ENCODE measurements around the gene HIVEP2. TPM values are rescaled to one million over a fixed set of nuclear protein-coding genes. Genes with fewer than 3 reads are reported as not detected.

The HIVEP2 gene
- polyA plus RNA-seq, 1 donor, result 10.5 TPM

DNA sequence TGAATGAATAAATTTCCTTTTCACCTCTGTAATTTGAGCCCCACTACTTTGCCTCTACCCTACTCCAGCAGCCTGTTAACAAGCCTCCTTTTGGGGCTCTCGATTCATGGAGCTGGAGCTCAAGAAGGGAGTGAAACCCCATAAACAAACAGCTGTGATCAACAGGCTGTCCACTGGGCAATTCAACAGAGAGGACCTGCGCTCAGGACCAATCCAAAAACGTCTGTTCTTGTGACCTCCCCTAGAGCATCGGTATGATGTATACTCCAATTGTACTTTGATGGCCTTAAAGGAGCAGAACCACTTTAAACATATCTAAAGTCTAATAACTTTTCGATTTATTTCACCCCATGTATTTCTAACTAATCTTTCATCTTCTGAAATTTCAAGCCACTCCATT, 37.4 kb downstream of the HIVEP2 start:
- DNase-seq, result no peak
- WGBS (ENCODE audit: insufficient coverage, low lambda C conversion rate), result 100% methylated on average over 1 of the region's 5 CpGs
- Histone ChIP-seq H3K4me3 (ENCODE audit: low read length) (no peak overlapping the region), H3K27me3 (ENCODE audit: control insufficient read depth, insufficient read depth, low read length) (no peaks in the 10 kb centered on the region), H3K9me3 (ENCODE audit: control insufficient read depth, low read depth, low read length) (no peaks in the 10 kb centered on the region), H3K4me1 (ENCODE audit: control insufficient read depth, insufficient read depth, low read length) (no peaks in the 10 kb centered on the region), H3K27ac (ENCODE audit: low read length) (no peak overlapping the region), H3K36me3 (ENCODE audit: control insufficient read depth, insufficient read depth, low read length) (no peaks in the 10 kb centered on the region)

DNA sequence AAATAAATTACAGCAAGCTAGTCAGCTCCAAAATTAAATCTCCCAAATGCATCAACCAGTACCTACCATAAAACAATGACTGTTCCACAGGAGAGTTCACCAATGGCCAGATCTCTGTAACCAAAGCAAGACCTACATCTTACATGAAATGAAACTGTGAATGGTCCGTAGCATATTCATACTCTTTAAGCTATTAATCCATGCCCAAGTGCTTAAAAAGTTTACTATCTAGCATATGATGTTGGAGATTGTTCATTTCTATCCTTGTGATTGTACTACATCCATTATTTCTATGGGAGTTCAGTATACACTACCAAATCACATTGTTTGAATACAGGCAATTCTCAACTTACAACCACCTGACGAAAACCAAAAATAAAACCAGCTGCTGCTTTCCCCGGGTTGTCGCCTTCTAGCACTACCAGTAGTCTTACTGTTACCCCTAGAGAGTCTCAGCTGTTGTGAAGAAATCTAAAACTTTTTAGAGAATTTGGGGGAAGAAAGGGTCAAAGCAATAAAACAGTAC, 38.0 kb downstream of the HIVEP2 start:
- Histone ChIP-seq H3K4me3 (ENCODE audit: low read length) (no peak overlapping the region), H3K4me1 (ENCODE audit: control insufficient read depth, insufficient read depth, low read length) (no peaks in the 10 kb centered on the region), H3K36me3 (ENCODE audit: control insufficient read depth, insufficient read depth, low read length) (no peaks in the 10 kb centered on the region), H3K27ac (ENCODE audit: low read length) (no peak overlapping the region), H3K9me3 (ENCODE audit: control insufficient read depth, low read depth, low read length) (no peaks in the 10 kb centered on the region), H3K27me3 (ENCODE audit: control insufficient read depth, insufficient read depth, low read length) (no peaks in the 10 kb centered on the region)
- no peak for DNase-seq
- no CpG with 5 or more reads among the region's 4 CpGs for WGBS (ENCODE audit: insufficient coverage, low lambda C conversion rate)

DNA sequence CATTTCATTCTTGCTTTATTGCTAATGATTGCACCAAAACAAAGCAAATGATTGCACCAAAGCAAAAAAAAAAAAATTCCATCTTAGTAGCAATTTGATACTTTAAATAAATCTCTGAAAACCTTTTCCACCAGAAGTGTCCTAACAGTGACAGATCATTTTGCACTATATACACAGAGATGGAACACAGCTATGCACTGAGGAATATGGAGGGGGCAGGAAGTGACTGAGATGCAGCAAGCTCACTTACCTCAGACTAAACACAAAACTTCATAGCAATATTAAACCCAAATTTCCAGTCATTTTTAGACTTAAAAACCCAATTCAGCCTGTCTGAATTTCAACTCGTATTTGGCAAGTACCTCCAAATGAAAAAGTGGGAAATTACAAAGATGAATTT, 41.2 kb downstream of the HIVEP2 start:
- Histone ChIP-seq H3K27me3 (ENCODE audit: control insufficient read depth, insufficient read depth, low read length) (no peaks in the 10 kb centered on the region), H3K27ac (ENCODE audit: low read length) (no peak overlapping the region), H3K4me1 (ENCODE audit: control insufficient read depth, insufficient read depth, low read length) (no peaks in the 10 kb centered on the region), H3K4me3 (ENCODE audit: low read length) (no peak overlapping the region), H3K36me3 (ENCODE audit: control insufficient read depth, insufficient read depth, low read length) (no peaks in the 10 kb centered on the region), H3K9me3 (ENCODE audit: control insufficient read depth, low read depth, low read length) (no peaks in the 10 kb centered on the region)
- 100% methylated on average over 1 of the region's 1 CpG for WGBS (ENCODE audit: insufficient coverage, low lambda C conversion rate)
- no peak for DNase-seq

DNA sequence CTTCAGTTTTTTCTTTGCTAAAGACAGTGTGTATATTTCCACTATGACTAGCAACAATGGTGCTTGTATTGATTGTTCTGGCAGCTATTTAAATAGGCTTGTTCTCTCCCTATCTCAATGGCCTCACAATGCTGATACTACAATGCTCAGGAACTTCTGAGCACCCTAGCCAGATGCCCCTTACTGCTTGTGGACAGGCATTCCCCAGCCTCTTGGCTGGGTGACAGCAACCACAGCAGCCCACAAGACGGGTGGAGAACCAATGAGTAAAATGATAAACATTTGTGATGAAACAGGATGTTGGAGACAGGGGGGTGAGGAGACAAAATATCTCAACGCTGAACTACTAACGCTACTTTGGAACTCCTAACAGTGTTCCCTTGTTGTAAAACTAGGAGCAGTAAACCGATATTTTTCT, 42.3 kb downstream of the HIVEP2 start:
- Histone ChIP-seq H3K4me1 (ENCODE audit: control insufficient read depth, insufficient read depth, low read length) (no peaks in the 10 kb centered on the region), H3K27ac (ENCODE audit: low read length) (no peak overlapping the region), H3K36me3 (ENCODE audit: control insufficient read depth, insufficient read depth, low read length) (no peaks in the 10 kb centered on the region), H3K27me3 (ENCODE audit: control insufficient read depth, insufficient read depth, low read length) (no peaks in the 10 kb centered on the region), H3K9me3 (ENCODE audit: control insufficient read depth, low read depth, low read length) (no peaks in the 10 kb centered on the region), H3K4me3 (ENCODE audit: low read length) (no peak overlapping the region)
- WGBS (ENCODE audit: insufficient coverage, low lambda C conversion rate), result no CpG with 5 or more reads among the region's 4 CpGs
- DNase-seq, result peak; percentile 19 to 24

DNA sequence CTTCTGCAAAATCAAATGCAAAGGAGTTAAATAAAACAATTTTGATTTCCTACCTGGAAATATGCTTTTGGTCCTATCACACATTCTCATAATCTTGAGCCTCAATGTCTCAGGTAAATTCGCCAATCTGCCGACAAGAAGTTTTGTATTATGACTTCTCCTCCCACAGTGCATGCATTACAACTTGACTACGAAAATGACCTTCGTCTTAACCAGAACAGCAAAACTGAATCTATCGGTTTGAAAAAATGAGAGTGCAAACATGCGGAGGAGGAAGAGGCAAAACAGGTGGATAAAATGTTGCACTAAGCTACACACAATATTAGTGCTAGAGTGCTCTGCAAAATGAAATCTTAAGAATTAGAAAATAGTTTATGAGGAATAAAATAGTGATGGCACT, 43.4 kb downstream of the HIVEP2 start:
- no peaks in the 10 kb centered on the region for H3K27me3 ChIP-seq (ENCODE audit: control insufficient read depth, insufficient read depth, low read length)
- H3K4me1 ChIP-seq (ENCODE audit: control insufficient read depth, insufficient read depth, low read length), result no peaks in the 10 kb centered on the region
- 92% methylated on average over 2 of the region's 6 CpGs for WGBS (ENCODE audit: insufficient coverage, low lambda C conversion rate)
- DNase-seq, result no peak
- no peak overlapping the region for H3K27ac ChIP-seq (ENCODE audit: low read length)
- H3K4me3 ChIP-seq (ENCODE audit: low read length), result no peak overlapping the region
- H3K9me3 ChIP-seq (ENCODE audit: control insufficient read depth, low read depth, low read length), result no peaks in the 10 kb centered on the region
- H3K36me3 ChIP-seq (ENCODE audit: control insufficient read depth, insufficient read depth, low read length), result no peaks in the 10 kb centered on the region

DNA sequence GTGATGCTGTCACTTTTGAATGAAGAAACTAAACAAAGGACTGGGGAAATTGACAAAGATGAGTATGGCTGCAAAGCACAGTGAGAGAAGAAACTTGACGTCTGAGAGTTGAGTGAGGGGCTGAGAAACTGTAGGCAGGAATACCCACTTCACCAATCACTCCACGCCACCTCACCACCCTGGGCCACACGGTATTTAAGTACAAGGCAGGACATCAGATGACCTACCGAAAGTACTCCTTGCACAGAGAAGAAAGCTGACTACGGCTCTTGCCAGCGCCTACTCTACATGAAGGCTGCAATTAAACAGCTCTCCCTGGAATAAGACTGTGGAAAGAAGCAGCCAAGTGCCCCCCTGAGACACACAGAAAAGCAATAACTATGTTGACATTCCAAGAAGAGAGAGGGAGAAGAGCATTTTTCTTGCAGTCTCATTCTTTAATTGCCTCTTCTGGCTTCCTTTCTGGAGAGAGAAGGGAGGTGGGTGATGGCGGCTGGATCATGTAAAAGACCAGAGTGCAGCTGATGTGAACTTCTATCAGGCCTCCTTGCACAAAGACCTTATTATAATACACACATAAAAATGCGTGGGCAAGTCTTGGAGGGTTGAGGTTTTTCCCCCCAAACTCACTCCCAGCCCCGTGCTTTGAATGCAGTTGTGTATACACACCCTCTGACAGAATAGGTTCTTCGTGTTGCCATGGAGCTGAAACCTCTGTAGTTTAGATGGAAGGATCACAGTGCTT, 44.6 kb downstream of the HIVEP2 start:
- Histone ChIP-seq H3K4me3 (ENCODE audit: low read length) (no peak overlapping the region), H3K27me3 (ENCODE audit: control insufficient read depth, insufficient read depth, low read length) (no peaks in the 10 kb centered on the region), H3K9me3 (ENCODE audit: control insufficient read depth, low read depth, low read length) (no peaks in the 10 kb centered on the region), H3K4me1 (ENCODE audit: control insufficient read depth, insufficient read depth, low read length) (no peaks in the 10 kb centered on the region), H3K36me3 (ENCODE audit: control insufficient read depth, insufficient read depth, low read length) (no peaks in the 10 kb centered on the region), H3K27ac (ENCODE audit: low read length) (no peak overlapping the region)
- DNase-seq, result no peak
- no CpG with 5 or more reads among the region's 10 CpGs for WGBS (ENCODE audit: insufficient coverage, low lambda C conversion rate)

DNA sequence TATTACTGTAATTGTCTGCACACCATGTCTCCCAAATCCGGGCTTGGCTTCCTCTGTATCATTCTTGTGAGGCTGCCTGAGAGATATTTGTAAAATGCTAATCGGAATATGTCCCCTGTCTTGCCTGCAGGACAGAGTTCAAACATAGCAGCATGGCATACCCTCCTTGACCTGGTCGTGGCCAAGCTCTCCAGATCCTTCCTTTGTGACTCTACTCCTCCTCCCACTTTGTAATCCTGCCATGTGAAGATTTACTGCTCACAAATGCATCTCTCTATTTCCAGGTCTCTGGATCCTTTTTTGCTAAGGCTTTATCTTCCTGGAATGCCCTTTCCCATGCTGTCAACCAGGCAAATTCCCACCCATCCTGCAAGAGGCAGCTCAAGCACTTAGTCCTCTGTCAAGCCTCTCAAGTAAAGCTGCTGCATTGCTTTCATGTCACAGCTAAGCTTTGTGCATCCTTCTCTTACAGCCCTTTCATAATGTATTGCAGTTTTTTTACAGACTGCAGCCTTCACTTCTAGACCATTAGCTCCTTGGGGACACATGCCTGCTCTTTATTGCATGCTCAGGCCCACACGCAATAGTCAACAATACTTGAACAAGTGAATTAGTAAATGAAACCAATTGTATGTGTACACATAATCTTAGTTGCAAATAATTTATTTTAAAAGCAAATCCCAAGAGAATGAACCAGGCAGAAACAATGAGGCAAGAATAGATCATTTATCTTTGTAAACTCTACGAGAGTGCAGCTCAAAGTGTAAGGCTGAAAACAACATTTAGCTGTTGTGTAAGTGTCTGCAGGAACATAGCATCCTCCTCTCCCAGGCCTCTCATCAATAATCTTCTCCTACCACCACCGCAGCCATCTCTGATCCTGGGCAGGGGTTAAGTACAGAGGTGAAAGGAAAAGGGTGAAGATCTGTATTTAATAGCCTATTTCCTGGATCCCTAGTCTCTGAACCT, 45.8 kb downstream of the HIVEP2 start:
- WGBS (ENCODE audit: insufficient coverage, low lambda C conversion rate), result 50% methylated on average over 1 of the region's 6 CpGs
- no peak overlapping the region for H3K27ac ChIP-seq (ENCODE audit: low read length)
- no peak for DNase-seq
- no peak overlapping the region for H3K4me3 ChIP-seq (ENCODE audit: low read length)
- H3K4me1 ChIP-seq (ENCODE audit: control insufficient read depth, insufficient read depth, low read length), result no peaks in the 10 kb centered on the region
- H3K9me3 ChIP-seq (ENCODE audit: control insufficient read depth, low read depth, low read length), result no peaks in the 10 kb centered on the region
- H3K27me3 ChIP-seq (ENCODE audit: control insufficient read depth, insufficient read depth, low read length), result no peaks in the 10 kb centered on the region
- H3K36me3 ChIP-seq (ENCODE audit: control insufficient read depth, insufficient read depth, low read length), result no peaks in the 10 kb centered on the region

DNA sequence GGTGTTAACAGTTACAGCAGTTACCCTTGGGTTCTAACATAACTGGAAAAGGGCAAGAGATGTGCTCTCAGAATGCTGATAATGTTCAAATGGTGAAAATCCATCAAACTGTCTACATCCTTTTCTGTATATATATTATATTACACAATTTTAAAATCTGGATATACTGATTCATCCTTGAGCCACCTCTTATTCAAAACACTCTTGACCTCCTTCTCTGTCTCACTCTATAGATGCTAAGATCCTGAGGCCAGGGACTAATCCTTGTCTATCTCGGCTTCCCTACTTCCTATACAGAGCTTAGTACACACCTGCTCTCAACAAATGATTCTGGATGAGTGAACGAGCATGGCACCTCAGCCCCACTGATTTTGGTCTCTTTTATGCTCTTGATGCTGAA, 47.3 kb downstream of the HIVEP2 start:
- 100% methylated on average over 1 of the region's 2 CpGs for WGBS (ENCODE audit: insufficient coverage, low lambda C conversion rate)
- DNase-seq, result no peak
- Histone ChIP-seq H3K4me3 (ENCODE audit: low read length) (no peak overlapping the region), H3K4me1 (ENCODE audit: control insufficient read depth, insufficient read depth, low read length) (no peaks in the 10 kb centered on the region), H3K36me3 (ENCODE audit: control insufficient read depth, insufficient read depth, low read length) (no peaks in the 10 kb centered on the region), H3K27ac (ENCODE audit: low read length) (no peak overlapping the region), H3K27me3 (ENCODE audit: control insufficient read depth, insufficient read depth, low read length) (no peaks in the 10 kb centered on the region), H3K9me3 (ENCODE audit: control insufficient read depth, low read depth, low read length) (no peaks in the 10 kb centered on the region)

DNA sequence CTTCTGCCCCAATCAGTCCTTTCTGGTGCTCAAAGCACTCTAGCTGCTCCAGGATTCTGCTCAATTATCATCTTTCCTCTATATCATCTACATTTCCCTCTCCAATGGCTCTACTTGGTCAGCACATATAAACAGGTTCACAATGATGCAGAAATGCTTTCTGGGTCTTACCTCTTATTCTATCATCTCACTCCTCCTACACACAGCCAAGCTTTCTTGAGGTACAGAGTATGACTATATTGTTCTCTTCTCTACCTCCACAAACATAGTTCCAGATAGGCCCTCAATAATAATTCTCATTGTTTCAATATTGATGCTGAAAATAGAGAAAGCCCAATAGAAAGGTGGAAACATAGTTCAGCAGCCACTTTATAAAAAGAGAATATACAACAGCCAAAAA, 48.2 kb downstream of the HIVEP2 start:
- H3K27me3 ChIP-seq (ENCODE audit: control insufficient read depth, insufficient read depth, low read length), result no peaks in the 10 kb centered on the region
- no peaks in the 10 kb centered on the region for H3K4me1 ChIP-seq (ENCODE audit: control insufficient read depth, insufficient read depth, low read length)
- H3K36me3 ChIP-seq (ENCODE audit: control insufficient read depth, insufficient read depth, low read length), result no peaks in the 10 kb centered on the region
- H3K4me3 ChIP-seq (ENCODE audit: low read length), result no peak overlapping the region
- no peak overlapping the region for H3K27ac ChIP-seq (ENCODE audit: low read length)
- H3K9me3 ChIP-seq (ENCODE audit: control insufficient read depth, low read depth, low read length), result no peaks in the 10 kb centered on the region
- DNase-seq, result no peak

DNA sequence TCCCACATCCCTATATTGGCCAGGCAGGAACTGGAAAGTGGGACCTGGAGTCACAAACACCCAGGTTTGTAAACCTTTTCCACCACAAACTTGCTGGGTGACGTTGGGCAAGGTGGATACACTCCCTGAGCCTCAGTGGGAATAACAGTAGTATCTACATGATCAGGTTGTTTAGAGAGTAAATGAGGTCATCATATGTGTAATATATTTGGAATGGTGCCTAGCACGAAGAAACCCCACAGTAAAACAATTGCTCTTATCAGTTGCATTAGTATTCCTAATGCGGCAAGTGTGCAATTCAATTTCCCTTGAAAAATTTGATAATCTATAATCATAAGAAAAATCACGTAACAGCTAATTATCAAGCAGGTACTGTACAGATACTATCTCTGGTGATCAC, 51.9 kb downstream of the HIVEP2 start:
- no peaks in the 10 kb centered on the region for H3K36me3 ChIP-seq (ENCODE audit: control insufficient read depth, insufficient read depth, low read length)
- no peaks in the 10 kb centered on the region for H3K27me3 ChIP-seq (ENCODE audit: control insufficient read depth, insufficient read depth, low read length)
- 47% methylated on average over 2 of the region's 4 CpGs for WGBS (ENCODE audit: insufficient coverage, low lambda C conversion rate)
- H3K27ac ChIP-seq (ENCODE audit: low read length), result no peak overlapping the region
- H3K4me3 ChIP-seq (ENCODE audit: low read length), result no peak overlapping the region
- no peaks in the 10 kb centered on the region for H3K9me3 ChIP-seq (ENCODE audit: control insufficient read depth, low read depth, low read length)
- no peaks in the 10 kb centered on the region for H3K4me1 ChIP-seq (ENCODE audit: control insufficient read depth, insufficient read depth, low read length)
- DNase-seq, result no peak

All from large intestine (tissue), 3 donors.